Activated CD8-positive, alpha-beta memory T cell treated with anti-CD3 and anti-CD28 coated beads for 24 hours (primary cell): ENCODE results near the gene APEH.
A peak's percentile ranks its signal among the peaks of the same experiment; 100 is the strongest.
"Not testable (repeated sequence)": the region's sequence is repeated elsewhere in the genome, so short reads cannot be mapped to it uniquely, and the experiment has no call there.

Experiments
- DNase-seq: peaks from one replicate; pipeline ENCODE4 v3.0.0-alpha.2; 2020

The APEH gene

GRCh38 chr3:49670940-49671290, 3.2 kb upstream of the APEH start:
- no peak for DNase-seq

DNA sequence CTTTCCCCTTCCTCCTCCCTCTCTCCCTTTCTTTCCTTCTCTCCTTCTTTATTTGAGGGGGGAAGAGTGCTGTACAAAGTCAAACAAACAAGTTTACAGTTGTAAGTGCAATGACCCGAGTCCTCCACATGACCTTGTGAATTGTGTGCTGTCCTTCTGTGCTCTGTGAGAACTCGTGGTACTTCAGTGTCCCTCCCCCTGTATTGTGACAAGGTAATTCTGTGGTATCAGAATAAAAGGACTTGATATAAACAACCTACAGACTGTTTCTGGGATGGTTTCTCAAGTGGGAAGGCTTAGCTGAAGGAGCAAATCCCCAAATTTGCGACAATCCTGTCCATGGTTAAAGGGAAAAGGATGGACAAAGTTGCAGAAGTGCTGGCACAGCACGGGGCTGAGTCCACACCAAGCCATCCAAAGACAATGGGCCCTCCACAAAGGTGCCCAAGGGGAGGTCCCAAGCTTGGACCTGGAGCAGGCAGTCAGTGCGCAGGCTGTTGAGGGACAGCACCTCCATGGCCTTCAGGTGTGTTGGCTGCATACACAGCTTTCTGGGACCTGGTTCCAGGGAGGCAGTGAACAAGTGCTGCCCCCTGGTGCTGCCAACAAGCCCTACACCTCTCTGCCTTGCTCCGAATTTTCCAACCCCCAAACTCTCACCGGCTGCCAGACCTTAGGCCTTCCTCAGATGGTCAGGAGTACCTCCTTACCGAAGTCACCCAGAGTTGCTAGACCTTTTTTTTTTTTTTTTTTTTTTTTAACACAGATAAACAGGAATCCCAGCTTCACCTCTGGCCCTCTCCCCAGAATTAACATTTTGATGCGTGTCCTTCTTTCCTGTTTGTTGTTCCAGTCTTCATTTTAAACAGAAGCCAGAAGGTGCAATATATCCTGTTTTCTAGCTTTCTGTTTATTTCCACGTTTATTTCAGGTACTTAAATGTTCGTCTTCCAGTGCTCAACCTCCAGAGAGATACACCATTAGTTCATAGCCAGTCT, 2.6 kb upstream of the APEH start:
- DNase-seq, result peak; percentile 88

- no peak for DNase-seq
These were observed 933 bp upstream of the APEH start for GRCh38 chr3:49673121-49673714.

DNA sequence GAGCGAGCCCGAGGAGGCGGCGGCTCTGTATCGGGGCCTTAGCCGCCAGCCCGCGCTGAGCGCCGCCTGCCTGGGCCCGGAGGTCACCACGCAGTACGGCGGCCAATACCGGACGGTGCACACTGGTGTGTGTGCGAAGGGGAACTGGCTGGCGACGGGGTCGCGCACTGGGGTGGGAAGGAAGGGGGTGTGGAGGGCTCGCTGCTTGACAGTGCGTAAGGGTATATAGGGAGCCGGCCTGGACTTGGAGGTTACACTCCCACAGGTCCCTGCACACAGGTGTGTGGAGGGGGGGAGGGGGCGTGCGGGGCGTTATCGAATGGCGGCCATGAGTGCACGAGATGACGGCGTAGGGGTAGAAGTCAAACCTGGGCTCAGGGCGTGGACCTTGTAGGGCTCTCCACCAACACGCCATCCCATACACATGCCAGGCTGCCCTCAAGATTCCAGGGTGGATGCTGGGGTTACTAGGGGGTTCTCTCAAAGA, 389 bp downstream of the APEH start:
- no peak for DNase-seq

DNA sequence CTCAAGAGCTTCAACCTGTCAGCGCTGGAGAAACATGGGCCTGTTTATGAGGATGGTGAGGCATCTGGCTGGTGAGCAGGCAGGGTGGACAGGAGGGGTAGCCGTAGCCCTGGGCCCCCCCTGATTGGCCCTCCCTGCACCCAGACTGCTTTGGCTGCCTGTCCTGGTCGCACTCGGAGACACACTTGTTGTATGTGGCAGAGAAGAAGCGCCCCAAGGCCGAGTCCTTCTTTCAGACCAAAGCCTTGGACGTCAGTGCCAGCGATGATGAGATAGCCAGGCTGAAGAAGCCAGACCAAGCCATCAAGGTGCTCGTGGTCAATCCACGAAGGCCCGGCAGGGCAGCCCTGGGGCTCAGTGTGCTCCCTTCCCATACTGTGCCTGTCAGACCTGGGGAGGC, 1.8 kb downstream of the APEH start:
- no peak for DNase-seq

DNA sequence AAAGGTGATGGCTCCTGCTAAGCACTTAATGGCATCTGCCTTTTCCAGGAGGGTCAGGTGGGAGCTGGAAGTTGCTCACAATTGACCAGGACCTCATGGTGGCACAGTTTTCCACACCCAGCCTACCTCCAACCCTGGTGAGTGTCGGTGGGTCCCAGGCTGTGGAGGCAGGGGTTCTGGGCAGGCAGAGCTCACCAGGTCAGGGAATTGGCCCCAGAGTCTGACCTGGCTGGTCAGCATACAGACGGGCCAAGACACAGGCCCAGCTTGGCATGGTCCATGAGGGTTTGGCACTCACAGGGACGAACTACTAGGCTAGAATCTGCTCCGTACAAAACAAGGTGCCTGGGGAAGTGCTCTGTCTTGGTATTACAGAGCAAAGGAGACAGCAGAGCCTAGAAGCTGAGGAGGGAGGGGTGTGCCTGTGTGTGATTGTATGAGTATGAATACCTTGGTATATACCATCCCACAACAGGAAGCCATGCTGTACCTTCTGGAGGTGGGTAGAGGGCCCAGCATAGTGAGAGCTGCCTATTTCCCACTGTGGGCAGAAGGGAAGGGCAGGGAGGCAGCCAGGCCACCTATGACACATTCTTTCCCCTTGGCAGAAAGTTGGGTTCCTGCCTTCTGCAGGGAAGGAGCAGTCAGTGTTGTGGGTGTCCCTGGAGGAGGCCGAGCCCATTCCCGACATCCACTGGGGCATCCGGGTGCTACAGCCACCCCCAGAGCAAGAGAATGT, 6.5 kb downstream of the APEH start:
- no peak for DNase-seq

DNA sequence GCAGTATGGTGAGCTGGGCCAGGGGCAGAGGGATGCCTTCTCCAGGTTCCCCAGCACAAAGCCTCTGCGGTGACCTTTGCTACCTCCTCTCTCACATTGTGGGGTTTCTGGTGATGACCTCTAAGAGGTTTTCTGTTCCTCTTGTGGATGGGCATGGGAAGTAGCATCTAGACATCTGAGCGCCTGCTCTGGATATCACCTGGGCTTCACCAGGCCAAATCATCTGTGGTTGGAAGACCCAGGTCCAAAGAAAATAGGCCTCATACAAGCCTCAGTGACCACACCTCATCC, 7.0 kb downstream of the APEH start:
- DNase-seq, result no peak

DNA sequence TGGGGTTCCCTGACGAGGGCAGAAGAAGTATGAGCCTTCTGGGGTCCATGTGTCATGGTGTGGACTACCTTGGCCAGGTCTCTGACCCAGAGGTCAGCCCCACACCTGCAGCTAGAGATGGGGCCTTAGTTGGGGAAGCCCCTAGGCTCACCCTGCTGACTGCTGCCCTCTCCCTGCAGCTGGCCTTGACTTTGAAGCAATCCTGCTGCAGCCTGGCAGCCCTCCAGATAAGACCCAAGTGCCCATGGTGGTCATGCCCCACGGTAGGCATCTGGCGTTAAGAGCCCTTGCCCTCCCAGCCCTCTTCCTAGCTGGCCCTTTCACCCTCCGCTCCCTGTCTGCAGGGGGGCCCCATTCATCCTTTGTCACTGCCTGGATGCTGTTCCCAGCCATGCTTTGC, 7.4 kb downstream of the APEH start:
- DNase-seq, result no peak

GRCh38 chr3:49683162-49683561, 9.0 kb downstream of the APEH start:
- no peak for DNase-seq

DNA sequence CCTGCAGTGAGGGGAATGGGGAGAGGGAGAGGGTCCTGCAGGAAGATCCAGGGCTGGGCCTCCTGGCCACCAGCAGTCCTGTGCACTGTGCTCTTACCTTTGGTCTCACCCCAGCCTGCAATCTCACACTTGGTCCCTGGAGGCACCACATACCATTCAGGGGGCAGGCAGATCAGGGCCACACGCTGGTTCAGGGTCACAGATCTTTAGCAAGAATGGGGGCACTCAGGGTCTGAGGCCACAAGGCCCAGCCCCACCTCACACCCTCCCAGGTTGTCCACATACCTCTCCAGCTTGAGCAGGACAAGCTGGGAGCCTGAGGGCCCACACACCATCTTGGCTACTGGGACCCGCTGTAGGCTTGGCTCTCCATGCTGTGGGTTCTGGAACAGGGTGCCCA, 10.3 kb downstream of the APEH start:
- not testable (repeated sequence) for DNase-seq

- not testable (repeated sequence) for DNase-seq
These were observed 11.0 kb downstream of the APEH start for GRCh38 chr3:49685103-49685502.

DNA sequence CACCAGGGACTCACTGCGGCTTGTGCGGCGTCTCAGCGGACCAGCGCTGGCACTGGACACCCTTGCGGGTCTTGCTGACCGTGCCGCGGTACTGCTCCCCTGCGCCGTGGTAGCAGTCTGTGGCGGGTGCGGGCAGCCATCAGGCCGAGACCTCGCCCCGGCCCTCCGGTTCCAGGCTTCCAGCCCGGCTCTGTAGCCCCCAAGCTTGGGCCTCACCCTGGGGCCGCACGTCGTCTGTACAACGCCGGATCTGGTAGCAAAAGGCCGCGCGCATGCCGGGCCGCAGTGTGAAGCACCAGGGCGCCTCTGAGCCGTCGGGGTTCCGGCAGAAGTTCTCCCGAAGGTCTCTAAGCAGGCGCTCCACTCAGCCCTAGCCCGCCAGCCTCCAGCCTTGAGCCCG, 11.7 kb downstream of the APEH start:
- DNase-seq, result not testable (repeated sequence)

DNA sequence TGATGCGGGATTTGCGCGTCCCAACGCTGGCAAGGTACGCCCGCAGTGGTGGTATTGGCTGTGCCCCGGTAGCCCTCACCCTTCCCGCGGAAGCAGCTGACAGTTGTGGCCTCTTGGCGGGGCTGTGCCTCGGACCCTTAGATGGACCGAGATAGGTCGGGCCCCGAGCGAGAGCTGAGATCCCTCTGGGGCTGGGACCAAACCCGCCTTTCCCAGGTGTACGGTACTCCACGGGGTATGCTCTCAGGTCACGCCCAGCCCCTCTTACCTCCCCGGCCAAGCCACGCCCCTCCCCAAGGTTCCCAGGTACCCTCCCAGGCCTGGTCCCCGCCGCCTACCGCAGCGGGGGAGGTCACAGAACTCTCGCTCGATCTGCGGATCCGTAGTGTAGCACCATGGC, 12.2 kb downstream of the APEH start:
- DNase-seq, result peak; percentile 77

DNA sequence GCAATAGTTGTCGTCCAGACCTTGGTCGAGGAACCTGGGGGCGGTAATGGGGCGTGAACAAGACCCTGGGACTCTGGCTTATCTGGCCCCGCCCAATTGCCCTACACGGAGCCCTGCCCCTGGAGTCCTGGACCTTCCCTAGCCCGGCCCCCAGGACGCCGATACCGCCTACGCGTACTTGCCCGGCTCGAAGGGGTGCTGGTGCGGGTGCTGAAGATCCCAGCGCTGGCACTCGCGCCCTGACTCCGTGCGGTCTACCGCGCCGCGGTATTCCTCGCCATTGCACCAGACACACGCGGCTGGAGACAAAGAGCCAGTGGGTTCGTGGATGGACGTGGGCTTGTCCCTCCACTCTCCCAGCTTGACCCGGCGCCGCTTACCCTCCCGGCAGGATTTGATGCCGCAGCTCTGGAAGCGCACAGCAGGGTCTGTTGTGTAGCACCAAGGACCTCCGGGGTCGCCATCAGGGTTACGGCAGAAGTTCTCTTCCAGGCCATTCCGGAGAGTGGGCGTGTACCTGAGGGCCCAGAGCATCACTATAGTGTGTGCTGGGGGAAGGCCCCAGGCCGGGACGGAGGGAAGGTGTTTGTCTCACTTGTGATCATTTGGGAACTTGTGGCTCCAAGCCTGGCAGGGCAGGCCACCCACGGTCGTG, 12.7 kb downstream of the APEH start:
- peak; percentile 79 for DNase-seq

GRCh38 chr3:49687424-49687795, 13.3 kb downstream of the APEH start:
- DNase-seq, result not testable (repeated sequence)

DNA sequence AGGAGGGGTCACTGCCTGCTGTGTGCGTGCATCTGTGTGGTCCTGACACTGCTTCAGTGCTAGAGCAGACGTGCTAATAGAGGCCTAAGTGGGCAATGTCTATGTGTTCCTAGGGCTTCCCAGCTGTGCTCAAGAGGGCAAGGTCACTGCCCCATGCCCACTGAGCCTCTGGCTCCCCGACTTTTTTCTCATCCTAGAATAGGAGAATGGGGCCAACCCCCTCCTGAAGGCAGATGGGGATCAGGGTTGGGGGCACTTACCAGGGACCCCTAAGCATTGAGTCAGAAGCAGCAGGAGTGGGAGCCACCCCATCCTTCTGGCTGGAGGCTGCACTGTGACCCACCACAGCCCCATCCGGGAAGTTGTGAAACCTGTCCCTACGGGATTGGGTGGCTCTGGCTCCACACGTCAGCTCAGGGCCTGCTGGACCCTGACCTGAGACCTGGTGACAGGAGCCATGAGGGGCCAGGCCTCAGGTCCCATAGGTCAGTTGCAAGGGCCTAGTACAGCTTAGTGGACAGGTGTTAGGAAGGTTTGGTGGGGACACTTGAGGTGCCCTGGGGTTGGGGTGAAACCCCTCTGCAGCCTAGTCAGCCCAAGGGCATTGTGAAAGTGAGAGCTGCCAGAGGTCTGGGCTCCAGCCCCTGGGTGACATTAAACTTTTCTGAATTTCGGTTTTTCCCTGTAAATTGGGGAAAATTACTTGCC, 14.3 kb downstream of the APEH start:
- DNase-seq, result not testable (repeated sequence)

DNA sequence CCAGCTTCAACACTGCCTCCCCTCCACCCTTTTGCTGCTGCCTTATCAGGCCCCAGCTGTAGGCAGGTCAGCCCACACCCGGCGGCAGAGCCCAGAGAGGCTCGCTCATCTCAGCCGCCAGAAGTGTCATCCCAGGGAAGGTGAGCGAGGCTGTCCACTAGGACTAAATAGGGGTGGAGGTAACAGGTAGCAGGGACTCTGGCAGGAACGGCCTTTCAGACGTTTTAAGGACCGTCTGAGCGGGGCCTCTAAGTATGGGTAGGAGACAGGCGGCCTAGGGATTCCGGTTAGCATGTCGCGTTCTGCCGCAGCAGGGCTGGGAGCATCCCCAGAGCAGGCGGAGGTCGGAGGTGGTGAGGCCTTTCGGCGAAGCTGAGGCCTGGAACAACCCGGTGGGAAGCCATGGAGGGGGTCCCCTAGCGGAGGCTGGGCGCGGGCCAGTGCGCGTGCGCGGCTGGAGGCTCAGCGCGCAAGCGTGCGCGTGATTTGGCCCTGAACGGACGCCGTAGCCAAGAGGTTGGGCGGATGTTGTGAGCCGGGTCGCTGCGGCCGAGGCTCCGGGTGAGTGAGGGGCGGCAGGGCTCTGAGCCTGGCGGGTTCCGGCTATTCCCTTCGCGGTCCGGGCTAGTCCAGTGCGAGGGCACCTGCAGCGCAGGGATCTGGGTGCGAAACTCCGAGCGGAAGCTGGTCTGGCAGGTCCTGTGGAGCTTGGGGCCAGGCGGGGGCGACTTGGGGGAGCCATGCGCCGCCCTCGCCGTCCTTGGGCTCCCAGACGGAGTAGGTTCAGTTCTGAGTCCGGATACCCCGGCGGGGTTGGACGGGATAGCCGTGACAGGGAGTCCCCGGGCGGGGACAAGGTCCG, 15.1 kb downstream of the APEH start, which contains the start of the genes MST1 and RNF123:
Gene MST1, minus strand, starts transcription at position 429 of the 862 bp plus-strand sequence. CDS start 783 bp downstream, outside the sequence.
Gene RNF123, plus strand, starts transcription at position 512 of the 862 bp plus-strand sequence. CDS start 1,609 bp downstream, outside the sequence.
- DNase-seq, result peak; percentile 97

GRCh38 chr3:49689908-49690624, 15.9 kb downstream of the APEH start:
- DNase-seq, result not testable (repeated sequence)

- DNase-seq, result not testable (repeated sequence)
These were observed 16.7 kb downstream of the APEH start for GRCh38 chr3:49690856-49691255.

DNA sequence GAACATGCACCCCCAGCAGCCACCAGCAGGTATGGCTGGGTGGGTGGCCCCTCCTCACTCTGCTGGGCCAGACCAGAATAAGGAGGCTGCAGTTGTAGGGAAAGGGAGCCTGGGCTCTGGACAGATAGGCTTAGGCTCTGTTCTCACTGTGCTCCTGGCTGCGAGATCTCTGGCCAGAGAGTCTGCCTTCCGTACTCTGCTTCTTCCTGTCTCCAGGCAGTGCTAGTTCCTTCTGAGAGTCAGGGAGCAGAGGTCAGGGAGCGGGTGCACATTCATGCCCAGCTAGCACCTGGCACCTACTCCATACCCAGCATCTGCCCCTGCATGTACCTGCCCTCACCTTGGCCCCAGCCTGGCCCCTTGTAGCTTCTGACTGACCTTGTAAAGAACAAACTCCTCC, 17.3 kb downstream of the APEH start:
- DNase-seq, result not testable (repeated sequence)
